ENCODE data around the gene FRMPD4.

Gene FRMPD4

DNA sequence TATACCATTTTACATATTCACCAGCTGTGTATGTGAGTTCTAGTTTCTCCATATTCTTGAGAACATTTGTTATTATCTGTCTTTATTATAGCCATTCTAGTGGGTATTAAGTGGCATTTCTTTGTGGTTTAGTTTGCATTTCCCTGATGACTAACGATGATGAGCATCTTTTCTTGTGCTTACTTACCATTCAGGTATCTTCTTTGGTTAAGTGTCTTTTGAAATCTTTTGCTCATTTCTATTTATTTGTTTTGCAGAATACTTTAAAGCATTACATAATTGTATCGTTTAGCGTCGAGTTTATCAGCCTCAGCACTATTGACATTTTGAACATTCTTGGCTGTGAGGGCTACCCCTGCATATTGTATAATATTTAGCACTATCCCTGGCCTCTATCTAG lies 85.4 kb downstream of the FRMPD4 start:
- no peak for DNase-seq

DNA sequence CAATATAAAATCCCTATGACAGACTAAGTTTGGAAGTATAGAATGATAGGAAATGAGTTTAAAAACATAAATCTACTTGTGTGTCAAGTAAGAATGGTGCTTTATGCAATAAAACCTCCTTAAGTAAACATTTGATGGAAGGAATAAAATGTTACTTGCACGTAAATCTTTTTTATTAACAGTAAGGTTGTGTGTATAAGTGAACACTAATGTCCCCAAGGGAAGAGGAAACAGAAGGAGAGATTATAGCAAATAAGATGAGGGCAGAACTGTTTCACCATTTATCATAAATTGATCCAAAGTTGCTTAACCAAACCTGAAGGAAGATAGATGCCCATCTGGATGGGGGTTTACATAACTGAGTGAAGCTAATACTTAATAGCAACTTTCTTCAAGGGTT lies 86.8 kb downstream of the FRMPD4 start:
- no peak for DNase-seq

DNA sequence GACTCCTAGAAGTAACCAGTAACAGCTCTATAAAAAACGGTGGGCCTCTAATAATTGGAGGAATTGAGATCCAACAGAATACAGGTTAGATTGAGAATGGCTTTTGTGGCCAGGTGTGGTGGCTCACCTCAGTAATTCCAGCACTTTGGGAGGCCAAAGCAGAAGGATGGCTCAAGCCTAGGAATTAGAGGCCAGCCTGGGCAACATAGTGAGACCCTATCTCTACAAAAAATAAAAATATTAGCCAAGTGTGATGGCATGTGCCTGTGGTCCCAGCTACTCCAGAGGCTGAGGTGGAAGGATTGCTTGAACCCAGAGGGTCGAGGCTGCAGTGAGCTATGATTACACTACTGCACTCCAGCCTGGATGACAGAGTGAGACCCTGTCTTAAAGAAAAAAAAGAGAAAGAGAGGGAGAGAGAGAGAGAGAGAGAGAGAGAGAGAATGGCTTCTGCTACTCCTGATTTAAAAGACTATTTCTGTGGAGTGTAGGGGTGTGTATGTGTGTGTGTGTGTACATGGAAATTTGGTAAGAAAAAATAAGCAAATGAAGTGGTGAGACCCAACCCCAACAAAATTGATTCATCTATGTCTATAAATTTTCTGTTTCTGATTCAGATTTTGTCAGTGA lies 89.3 kb downstream of the FRMPD4 start:
- no peak for DNase-seq

DNA sequence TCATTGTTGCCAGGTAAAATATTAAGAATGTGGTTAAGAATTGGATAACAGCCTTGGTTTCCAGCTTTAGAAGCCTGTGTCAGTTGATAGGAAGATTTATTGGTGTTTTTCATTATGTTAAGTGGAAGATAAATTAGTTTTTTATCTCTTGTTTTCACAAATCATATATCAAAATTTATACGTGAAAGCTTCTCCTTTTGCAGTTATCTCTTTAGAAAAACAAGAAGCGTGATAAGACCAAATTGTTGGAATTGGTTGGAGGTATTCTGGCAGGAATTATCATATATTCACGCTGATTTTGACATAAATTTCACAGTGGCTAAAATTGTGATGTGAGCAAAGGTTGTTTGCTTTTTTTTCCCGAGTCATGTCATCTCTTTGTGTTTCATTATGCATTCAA lies 90.6 kb downstream of the FRMPD4 start:
- no peak for DNase-seq

DNA sequence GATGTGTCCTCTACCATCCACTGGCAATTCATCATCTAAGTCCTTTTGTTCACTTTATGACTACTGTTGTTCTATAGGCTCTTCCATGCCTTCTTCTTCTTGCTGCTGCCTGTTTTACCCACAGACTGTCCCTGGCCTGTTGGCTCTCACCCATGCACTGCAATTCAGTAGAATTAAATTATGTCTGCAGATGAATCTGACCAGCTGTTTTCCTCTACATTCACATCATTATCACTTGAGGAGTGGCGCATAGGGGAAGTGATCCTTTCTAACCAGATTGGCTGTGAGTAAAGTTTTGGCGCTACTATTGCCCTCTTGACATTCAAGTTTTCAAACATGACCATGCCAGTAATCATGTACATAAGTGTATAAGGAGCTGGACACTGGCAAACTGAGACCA lies 91.7 kb downstream of the FRMPD4 start:
- no peak for DNase-seq

DNA sequence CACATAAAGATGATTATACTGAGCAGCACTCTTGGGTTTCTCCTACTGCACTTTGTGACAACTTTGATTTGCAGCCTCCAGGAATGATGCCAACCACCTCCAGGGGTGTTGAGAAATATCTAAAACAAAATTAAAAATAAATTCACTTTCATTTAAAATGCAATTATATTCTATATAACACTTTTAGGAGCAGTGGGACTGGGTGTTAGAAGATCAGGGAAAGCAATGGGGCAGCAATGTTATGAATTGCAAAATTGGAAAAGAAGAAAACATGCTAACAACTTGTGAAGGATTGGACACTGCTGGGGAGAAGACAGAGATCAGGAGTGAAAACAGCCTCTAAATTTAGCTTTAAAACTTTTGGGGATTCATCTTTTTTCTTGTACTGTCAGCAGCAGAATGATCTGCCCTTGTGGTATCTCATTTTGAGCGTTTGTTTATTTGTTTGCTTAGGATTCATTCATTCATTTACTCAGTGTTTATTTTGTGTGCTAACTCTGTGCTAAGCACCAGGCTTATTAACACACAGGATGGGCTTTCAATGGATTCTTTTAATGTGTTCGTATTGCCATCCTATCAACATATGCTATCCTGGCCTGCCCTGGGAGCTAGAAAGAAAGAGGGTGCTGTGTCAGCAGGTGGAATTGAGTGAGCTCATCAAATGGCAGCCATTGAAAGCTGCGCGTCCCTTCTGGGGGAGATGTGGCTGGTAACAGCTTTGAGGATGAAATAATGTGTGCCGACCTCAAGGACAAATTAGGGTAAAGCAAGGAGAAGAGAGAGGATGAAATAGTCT lies 96.5 kb downstream of the FRMPD4 start:
- no peak for DNase-seq

DNA sequence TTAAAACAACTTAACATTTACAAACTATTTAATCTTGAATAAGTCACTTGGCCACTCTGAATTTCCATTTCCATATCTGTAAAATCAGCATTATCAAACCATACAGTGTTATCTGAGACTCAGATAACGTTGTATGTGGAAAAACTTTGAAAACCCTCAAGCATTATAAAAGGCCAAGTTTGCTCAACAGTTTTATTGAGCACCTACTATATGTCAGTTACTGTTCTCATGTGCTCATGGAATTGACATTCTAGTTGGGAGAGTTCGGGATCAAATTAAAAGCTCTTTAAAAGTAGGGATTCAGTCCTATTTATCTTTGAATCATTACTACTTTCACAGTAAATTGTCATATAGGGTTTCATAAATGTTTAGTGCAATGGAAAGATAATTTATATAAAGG lies 97.9 kb downstream of the FRMPD4 start:
- DNase-seq = no peak

DNA sequence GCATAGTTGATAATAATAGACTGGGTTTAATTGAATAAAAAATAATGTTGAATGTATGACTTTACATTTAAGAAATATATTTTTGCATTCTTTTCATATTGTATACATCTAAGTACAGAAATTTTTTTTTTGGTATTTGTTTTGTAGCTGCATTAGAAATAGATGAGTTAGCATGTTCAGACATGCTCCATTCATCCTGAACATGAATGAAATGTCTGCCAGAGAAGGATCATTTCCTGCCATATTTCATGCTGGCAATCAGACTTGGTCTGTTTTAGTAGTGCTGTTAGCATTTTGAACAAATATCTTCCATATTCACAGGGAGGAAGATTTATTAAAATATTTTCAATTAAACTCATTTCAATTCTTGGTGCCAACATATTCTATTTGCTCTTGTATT lies 98.9 kb downstream of the FRMPD4 start:
- no peak for DNase-seq

DNA sequence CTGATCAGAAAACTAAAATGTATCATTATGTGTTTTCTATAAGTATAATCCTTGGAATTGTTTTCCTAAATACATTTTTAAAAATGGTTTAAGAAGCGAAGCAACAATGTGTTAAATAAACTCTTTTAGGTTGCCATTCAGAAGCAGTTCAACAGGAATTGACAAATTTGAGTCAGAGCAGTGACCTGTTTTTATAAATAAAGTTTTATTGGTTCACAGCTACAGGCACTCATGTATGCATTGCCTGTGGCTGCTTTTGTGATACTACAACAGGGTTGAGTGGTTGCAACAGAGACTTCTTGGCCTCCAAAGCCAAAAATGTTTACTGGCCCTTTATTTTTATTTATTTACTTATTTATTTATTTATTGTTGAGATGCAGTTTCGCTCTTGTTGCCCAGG lies 99.5 kb downstream of the FRMPD4 start:
- no peak for DNase-seq

DNA sequence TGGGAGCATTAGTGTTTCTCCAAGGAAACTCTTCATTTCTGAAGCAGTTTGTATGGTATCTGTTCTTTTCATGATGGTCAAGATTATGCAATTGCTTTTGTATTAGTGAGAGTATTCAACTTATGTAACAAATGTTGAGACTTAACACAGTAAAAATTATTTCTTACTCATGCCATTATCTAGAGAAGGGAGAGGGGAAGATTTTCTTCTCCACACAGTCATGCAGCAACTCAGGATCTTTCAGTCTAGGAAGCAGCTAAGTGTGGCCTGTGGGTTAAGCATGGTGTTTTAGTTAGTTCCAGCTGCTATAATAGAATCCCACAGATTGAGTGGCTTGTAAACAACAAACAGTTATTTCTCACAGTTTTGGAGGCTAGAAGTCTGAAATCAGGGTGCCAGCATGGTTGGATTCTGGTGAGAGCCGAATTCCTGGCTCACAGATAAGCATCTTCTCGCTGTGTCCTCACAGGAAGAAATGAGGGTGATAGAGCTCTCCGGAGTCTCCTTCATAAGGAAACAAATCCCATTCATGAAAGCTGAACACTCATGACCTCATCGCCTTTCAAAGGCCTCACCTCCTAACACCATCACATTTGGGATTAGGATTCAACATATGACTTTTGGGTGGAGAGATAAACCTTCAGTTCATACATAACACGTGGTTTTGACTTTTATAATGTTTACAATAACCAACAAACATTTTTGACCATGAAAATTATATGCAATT lies 101.2 kb downstream of the FRMPD4 start:
- DNase-seq = no peak

DNA sequence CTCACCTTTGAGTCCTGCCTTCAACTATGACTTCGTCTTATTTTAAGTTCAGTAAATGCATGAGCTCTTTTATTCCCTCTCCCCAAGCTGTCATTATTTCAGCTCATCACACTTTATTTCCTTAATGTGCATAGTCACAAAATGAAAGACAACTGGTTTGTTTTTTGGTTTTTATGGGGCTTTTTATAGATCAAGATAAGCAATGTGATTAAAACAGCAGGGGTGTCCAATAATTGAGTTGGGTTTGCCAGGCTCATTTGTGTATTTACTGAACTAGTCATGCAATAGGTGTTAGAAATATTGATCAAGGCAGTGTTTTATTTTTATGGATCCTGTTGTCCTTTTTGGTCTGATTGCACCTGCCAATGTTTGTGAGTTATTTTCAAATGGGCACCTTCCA lies 102.2 kb downstream of the FRMPD4 start:
- no peak for DNase-seq

DNA sequence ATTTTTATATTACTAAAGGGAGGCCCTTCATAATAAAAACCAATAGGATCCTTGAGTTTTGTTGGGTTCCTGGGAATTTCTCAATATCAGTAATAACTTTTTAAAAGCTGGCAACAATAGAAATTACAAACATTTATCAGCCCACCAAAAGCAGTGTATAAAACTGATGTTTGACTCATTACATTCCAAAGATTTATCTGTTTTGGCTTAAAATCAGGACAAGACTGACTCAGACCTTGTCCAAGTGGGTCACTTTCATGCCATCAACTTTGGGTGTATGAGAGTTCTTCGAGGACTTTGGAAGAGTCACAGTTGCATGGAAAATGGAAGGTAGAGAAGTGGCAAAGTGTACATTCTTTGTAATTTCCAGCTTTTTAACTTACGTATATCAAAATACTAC lies 102.8 kb downstream of the FRMPD4 start:
- no peak for DNase-seq

DNA sequence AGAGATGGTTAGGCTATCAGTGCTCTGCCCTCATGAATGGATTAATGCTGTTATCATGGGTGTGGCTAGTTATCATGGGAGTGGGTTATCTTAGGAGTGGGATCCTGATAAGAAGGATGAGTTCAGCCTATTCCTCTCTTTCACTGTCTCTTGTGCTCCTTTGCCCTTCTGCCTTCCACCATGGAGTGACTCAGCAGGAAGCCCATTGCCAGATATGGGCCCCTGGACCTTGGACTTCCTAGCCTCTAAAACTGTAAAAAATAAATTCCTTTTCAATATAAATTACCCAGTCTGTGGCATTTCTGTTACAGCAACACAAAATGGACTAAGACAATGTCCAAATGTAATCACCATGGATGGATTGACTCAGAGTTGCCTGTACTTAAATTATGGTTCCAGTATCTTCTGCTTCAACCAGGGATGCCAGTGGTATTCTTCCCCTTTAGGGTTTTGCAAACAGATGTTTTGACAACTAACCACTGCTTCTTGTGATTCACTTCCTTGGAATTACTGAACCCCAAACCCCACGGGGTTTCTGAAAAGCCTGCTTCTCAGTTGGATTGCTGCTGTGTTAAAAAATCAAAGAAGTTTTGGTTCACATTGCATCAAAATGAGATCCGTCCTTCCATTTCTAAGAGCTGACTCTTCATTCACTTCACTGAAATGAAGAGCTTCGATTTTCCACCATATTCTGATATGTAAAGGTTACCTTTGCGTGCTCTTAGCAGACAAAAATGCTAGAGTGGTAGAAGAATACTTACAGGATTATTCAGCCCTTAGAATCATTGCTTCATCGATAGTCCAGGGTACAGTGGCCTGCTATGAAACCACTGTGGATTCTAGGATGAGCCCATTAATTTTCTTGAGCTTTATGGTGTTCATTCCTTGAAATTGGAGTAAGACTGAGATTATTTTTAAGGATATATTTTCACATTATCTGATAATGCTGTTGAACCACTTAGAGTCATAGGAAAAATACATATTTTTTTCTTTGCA lies 107.7 kb downstream of the FRMPD4 start:
- DNase-seq = no peak

DNA sequence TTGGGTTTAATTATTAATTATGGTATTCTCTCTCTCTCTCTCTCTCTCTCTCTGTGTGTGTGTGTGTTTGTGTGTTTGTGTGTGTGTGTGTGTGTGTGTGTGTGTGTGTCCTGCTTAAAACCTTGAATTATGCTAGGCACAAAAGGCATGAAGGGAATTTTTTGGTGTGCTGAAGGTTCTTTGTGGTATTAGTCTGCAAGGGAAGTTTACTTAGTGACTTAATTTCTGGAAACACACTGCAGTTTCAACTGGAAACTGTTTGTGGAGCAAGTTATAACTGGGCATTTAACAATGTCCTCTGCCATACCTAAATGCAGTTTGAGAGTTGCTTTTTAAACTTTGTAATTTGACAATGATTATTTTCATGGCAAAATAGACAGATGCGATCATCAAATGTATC lies 111.7 kb downstream of the FRMPD4 start:
- no peak for DNase-seq

DNA sequence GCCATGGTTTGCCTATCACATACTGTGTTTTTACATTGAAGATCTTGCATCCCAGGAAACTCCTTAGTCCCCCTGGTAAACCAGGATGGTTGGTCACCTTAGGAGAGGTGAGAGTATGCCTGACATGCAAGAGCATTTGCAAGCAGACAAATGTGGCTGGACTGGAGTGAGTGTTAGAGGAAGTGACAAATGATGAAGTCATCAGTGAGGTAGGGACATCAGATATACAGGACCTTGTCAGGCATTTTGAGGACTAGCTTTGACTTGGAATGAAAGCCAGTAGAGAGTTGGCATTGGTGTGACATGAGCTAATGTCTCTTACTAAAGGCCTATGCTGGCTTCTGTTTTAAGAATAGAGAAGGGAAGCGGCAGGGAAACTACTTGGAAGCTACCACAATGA lies 124.9 kb downstream of the FRMPD4 start:
- no peak for DNase-seq

DNA sequence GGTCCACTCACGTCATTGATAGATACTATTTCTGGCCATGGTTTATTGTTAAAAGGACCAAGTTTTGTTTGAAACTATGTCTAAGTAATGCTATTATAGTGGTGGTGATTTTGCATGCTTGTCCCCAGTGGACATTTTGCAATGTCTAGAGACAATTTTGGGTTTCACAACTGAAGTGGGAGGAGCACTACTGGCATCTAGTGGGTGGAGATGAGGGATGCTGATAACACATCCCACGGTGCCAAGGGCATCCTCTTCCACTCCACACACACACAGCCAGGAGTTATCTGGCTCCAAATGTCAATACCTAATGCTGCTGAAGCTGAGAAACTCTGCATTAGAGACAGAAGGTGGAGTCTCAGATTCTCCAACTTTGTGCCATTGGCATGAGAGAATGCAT lies 131.2 kb downstream of the FRMPD4 start:
- DNase-seq = no peak

DNA sequence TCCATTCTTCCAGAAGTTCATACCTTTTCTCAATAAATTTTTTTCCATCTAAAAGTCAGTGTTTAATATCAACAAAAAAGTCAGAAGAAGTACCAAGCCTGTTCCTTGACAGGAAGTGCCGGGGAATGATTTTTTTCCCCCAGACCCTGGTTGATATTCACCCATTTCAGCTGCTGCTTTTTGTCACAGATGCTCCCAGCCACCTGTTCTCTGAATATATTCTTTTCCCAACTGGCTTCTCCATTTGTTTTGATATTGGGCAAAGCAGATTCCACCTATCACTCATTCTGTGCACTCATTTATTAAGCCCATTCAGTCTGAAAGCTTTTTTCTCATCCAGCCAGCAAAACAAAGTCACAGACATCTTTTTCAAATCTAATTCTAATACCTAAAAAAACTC lies 139.9 kb downstream of the FRMPD4 start:
- no peak for DNase-seq

DNA sequence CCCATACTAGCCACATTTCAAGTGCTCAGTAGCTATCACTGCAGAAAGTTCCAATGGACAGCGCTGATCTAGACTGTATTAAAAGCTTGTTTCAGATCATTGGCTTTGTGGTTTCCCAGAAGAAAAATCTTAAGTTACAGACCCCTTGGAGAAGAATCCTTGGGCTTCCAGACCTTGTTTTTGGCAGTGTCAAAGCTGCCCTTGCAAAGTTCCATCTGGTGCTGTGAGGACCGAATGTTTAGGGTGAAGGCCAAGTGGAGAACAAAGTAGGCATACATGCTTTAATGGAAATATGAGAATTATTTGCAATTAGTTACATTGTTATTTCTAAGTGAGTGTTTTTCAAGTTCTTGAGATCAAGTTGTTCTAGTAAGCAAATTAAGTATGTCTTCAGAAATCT lies 144.7 kb downstream of the FRMPD4 start:
- DNase-seq = no peak

DNA sequence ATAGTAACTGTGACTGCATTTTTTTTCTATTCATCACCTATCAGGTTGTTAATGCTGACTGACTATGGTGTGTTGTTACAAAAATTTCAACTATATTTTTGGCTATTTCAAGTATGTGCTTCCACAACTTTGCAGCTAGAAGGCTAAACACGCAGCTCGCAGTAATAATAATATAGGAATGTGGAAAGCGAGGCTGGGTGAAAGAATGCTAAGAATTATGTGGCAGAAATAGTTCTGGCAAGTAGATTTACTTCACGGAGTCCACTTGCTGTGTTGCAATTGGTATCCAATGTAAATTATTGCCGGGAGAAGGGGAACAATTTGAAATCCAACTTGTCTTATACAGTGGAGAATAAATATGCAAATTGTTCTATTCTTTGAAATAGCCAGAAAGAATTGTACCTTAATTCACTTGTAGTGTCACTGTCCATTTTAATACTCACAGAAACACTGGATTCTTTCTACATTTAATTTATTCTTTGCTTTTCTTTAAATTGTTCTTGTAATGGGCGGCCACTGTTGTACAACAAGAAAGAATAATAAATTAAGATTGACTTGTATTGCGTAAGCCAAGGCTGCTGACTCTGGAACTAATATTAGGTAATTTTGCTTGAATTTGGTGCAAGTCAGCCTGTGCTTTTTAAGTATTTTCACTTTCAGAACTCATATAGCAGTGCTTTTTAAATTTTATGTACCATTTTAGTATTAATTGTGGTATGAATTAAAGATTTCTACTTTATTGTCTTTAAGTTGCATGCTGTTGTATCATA lies 154.9 kb downstream of the FRMPD4 start:
- DNase-seq = no peak

DNA sequence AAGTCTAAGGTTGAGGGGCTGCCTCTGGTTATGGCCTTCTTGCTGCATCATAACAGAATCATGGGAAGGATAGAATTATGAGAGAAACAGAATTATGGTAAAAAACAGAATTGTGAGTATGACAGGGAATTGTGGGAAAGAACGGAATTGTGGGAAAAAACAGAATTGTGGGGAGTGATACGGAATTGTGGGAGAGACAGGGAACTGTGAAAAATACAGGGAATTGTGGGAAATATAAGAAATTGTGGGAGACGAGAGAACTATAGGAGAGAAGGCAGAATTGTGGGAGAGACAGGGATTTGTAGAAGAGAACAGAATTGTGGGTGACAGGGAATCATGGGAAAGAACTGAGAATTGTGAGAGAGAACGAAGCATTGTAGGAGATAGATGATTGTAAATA lies 159.1 kb downstream of the FRMPD4 start:
- DNase-seq = no peak

DNA sequence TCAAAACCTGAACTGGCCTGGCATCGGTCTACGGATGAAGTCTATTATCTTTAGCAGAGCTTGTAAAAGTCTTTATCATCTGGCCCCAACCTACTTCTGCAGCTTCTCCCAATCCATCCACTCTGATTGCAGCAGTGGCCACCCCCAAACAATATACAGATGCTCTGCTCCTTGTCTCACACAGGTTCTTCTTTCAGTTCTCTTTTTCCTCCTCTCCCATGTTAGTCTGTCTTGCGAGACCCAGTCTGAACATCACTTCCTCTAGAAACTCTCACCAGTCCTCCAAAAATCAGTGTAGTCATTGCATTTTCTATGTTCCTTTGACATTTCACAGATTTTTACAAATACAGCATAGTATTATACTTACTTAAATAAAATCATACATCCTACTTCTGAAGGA lies 163.0 kb downstream of the FRMPD4 start:
- no peak for DNase-seq

DNA sequence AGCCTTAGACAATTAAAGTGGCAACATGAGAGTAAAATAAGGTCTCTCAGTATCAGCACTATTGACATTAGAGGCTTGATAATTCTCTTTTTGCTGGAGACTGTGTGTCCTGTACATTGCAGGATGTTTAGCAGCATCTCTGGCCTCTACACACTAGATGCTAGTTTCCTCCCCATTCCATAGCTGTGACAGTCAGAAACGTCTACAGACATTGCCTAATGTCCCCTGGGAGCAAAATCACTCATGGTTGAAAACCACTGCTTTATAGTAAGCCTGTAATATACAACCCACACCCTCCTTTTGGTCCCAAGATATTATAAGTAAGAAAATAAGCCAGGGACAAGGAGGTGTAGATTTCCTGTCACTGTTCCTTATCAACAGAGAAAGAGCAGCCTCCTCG lies 166.0 kb downstream of the FRMPD4 start:
- no peak for DNase-seq

Data from CD4-positive, alpha-beta T cell treated with Interleukin-17A for 4 hours (primary cell).